ENCODE data around the gene PI16. TPM values are rescaled to one million over a fixed set of nuclear protein-coding genes. Genes with fewer than 3 reads are reported as not detected.

The PI16 gene
- total and polyA plus RNA-seq, 9 donors = 0.12 to 43.1 (median 3.1) TPM; not detected in 1

- no peaks in the 10 kb centered on the region for H3K27me3 ChIP-seq
- DNase-seq = peak in 3 of 5 donors; percentile 52 to 75 (median 68)
- 76 to 83% (median 76%) methylated on average over 16 of the region's 16 CpGs for WGBS, 3 donors
- H3K4me3 ChIP-seq = no peak overlapping the region
- peaks cover 1% of the 10 kb centered on the region for H3K4me1 ChIP-seq (ENCODE audit: insufficient read depth)
- H3K27ac ChIP-seq = no peak overlapping the region
- intact Hi-C loops (cut with DNase I) = no loop called here
- H3K36me3 ChIP-seq = no peaks in the 10 kb centered on the region
- TF ChIP-seq EP300 (IDR thresholded peaks at IDR 0.05) (no peak), CTCF (IDR thresholded peaks at IDR 0.05) (no peak), POLR2A (IDR thresholded peaks at IDR 0.05) (no peak)
- H3K9me3 ChIP-seq = no peaks in the 10 kb centered on the region
Measured at GRCh38 chr6:36968266-36968977, 13.9 kb downstream of the PI16 start.

GRCh38 chr6:36969240-36969691, 14.7 kb downstream of the PI16 start:
- TF ChIP-seq EP300 (IDR thresholded peaks at IDR 0.05) (no peak), POLR2A (IDR thresholded peaks at IDR 0.05) (no peak), CTCF (IDR thresholded peaks at IDR 0.05) (no peak)
- intact Hi-C loops (cut with DNase I) = no loop called here
- no peak for DNase-seq
- Histone ChIP-seq H3K9me3 (no peaks in the 10 kb centered on the region), H3K36me3 (no peaks in the 10 kb centered on the region), H3K27ac (no peak overlapping the region), H3K4me3 (no peak overlapping the region), H3K4me1 (ENCODE audit: insufficient read depth) (peaks cover 1% of the 10 kb centered on the region), H3K27me3 (no peaks in the 10 kb centered on the region)
- WGBS, 3 donors = 81 to 85% (median 81%) methylated on average over 14 of the region's 14 CpGs

GRCh38 chr6:36969988-36970891, 15.7 kb downstream of the PI16 start:
- intact Hi-C loops (cut with DNase I) = loop anchor here in 1 of 4 donors (5.0 kb wide), 1 partner anchor 83 kb away; the partner anchor contains the start of gene C6orf89
- no peak for DNase-seq
- TF ChIP-seq EP300 (IDR thresholded peaks at IDR 0.05) (no peak), CTCF (IDR thresholded peaks at IDR 0.05) (no peak), POLR2A (IDR thresholded peaks at IDR 0.05) (no peak)
- 84 to 89% (median 86%) methylated on average over 17 of the region's 17 CpGs for WGBS, 3 donors
- Histone ChIP-seq H3K27ac (no peak overlapping the region), H3K4me3 (no peak overlapping the region), H3K4me1 (ENCODE audit: insufficient read depth) (peaks cover 1% of the 10 kb centered on the region), H3K36me3 (no peaks in the 10 kb centered on the region), H3K27me3 (no peaks in the 10 kb centered on the region), H3K9me3 (no peaks in the 10 kb centered on the region)

Measured in ovary (tissue), 9 donors.